OCI-LY7 (cell line): ENCODE results near the gene OTOG.

Experiments used
- CTCF ChIP-seq: fragments of 200-600 bp; sonication (generic); conservative IDR thresholded peaks from 2 replicates; pipeline ENCODE4 v1.5.1; 2014; ENCODE audit warnings: mild to moderate bottlenecking, antibody characterized with exemption, low read length, moderate library complexity, mixed read lengths
- EZH2phosphoT487 ChIP-seq: fragments of 200-600 bp; sonication (generic); IDR thresholded peaks from 2 replicates; pipeline ENCODE4 v1.6.1; 2018; ENCODE audit warnings: low read depth, borderline replicate concordance, mild to moderate bottlenecking, mixed run types, antibody characterized with exemption, low read length, moderate library complexity, mixed read lengths

- TF ChIP-seq CTCF (no peak), EZH2phosphoT487 (no peak)
These were observed 35.5 kb upstream of the OTOG start for GRCh38 chr11:17511571-17511970.
